ENCODE data around the gene PLCB1.

- TF ChIP-seq, protein P1, sequence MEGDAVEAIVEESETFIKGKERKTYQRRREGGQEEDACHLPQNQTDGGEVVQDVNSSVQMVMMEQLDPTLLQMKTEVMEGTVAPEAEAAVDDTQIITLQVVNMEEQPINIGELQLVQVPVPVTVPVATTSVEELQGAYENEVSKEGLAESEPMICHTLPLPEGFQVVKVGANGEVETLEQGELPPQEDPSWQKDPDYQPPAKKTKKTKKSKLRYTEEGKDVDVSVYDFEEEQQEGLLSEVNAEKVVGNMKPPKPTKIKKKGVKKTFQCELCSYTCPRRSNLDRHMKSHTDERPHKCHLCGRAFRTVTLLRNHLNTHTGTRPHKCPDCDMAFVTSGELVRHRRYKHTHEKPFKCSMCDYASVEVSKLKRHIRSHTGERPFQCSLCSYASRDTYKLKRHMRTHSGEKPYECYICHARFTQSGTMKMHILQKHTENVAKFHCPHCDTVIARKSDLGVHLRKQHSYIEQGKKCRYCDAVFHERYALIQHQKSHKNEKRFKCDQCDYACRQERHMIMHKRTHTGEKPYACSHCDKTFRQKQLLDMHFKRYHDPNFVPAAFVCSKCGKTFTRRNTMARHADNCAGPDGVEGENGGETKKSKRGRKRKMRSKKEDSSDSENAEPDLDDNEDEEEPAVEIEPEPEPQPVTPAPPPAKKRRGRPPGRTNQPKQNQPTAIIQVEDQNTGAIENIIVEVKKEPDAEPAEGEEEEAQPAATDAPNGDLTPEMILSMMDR (IDR thresholded peaks at IDR 0.05; ENCODE audit: insufficient read depth, low read depth, low read length): no peak
- no peak for TF ChIP-seq EZH2 (IDR thresholded peaks at IDR 0.05; ENCODE audit: insufficient read depth, low read length)
Measured at GRCh38 chr20:8212286-8212685, 80.2 kb downstream of the PLCB1 start.

All from astrocyte (in vitro differentiated cells and primary cell).